ENCODE data around the gene FAM98B. TPM values are rescaled to one million over a fixed set of nuclear protein-coding genes. Genes with fewer than 3 reads are reported as not detected.

FAM98B gene
- total RNA-seq, 1 experiment from 2014 or later, result 8.9 TPM

DNA sequence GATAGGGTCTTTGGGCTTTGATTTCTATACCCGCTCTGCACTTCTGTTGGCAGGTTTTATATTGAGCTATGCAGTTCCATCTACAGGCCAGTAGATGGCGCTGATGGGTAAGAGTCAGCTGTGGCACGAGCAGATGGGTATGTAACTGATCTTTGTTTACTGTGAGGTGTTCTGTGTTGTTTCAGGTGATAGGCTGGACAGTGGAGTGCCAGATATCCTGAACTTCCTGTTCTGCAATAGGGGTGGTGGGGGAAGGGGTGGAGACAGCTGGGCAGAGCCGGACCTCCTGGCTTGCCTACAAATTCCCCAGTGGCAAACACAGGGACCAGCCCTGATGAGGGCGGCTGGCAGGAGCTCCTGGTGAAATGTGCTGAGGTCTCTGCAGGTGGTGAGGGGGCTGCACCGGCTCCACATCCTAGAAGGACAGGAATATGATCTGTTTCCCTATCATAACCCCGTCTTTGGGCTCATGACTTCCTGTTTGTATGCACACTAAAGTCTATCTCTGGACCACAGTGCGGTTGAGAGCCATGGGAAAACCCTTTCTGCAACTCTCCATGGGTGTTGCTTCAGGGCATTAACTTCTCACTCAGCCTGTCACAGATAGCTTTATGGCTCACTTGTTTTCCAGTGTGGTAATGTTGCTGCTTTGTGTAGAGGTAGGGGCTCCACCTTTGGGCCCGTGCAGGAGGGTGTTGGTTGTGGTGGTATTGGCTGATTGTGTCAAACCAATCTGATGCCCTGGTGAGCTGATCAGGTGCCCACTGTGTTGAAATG lies 13.4 kb upstream of the FAM98B start:
- no peak overlapping the region for H3K4me3 ChIP-seq (ENCODE audit: insufficient read depth, low read depth, low read length)
- H3K27me3 ChIP-seq (ENCODE audit: control insufficient read depth, insufficient read depth, low read length), result no peaks in the 10 kb centered on the region
- H3K36me3 ChIP-seq (replicated peaks; ENCODE audit: control insufficient read depth, insufficient read depth, low read length), result no peaks in the 10 kb centered on the region
- peak; percentile 30 for DNase-seq

DNA sequence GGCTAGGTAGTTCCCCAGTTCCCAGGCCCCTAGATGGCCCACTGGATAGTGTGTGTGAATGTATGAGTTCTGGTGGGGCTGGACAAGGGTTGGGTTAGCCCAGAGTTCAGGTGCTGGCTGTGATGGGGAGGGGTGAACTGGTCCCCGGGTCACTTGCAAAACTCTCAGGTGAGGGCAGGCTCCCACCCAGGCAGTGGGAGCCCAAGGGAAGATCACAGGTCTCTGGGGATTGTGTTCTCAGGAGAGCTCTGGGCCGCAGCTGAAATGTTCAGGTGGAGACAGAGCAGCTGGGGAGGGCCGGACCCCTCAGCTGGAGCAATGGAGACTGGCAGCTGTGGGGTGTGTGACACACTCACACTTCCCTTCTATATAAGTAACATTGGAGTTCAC lies 12.8 kb upstream of the FAM98B start:
- no peaks in the 10 kb centered on the region for H3K27me3 ChIP-seq (ENCODE audit: control insufficient read depth, insufficient read depth, low read length)
- no peak overlapping the region for H3K4me3 ChIP-seq (ENCODE audit: insufficient read depth, low read depth, low read length)
- DNase-seq, result no peak

DNA sequence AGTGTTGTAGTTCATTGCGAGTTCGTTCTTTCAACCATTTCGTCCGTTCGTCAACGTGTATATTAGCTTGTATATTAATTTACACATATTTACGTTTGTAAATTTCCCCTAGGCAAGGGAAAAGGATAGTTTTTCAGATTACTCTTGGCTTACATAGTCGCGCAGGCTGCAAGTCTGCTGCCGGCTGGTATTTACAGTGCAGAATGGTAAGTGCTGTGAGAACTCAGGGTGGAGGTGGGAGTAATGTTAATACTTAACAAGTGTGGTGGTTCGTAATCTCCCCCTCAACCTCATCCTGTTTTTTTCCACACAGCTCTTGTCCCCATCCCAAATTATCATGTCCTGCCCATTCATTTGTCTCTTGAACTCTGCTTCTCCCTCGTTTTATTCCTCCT lies 766 bp downstream of the FAM98B start:
- Histone ChIP-seq H3K4me3 (ENCODE audit: insufficient read depth, low read depth, low read length) (peak overlapping the region; percentile 94), H3K27me3 (ENCODE audit: control insufficient read depth, insufficient read depth, low read length) (no peaks in the 10 kb centered on the region), H3K36me3 (replicated peaks; ENCODE audit: control insufficient read depth, insufficient read depth, low read length) (no peaks in the 10 kb centered on the region)
- DNase-seq, result peak; percentile 14

More for the DNA sequence above, 12.8 kb upstream of the FAM98B start:
- no peaks in the 10 kb centered on the region for H3K36me3 ChIP-seq (replicated peaks; ENCODE audit: control insufficient read depth, insufficient read depth, low read length)

DNA sequence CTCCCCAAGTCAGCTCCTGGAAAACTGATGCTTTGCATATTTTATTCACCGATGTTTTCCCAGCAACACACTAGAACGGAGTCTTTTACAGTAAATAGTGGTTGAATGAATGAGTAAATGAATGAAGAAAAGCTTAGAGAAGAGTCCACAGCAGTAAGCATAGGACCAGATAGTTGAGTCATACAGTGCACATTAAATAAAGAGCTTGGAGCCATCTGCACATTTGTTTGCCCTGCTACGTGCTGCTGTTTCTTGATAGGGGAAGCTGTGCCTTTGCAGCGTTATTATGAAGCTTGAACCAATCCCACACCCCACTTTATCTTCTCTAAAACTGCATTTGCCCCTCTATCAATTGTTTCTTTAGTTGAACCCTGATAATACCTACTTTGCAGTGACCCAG lies 1.2 kb downstream of the FAM98B start:
- peak overlapping the region; percentile 94 for H3K4me3 ChIP-seq (ENCODE audit: insufficient read depth, low read depth, low read length)
- H3K36me3 ChIP-seq (replicated peaks; ENCODE audit: control insufficient read depth, insufficient read depth, low read length), result no peaks in the 10 kb centered on the region
- no peaks in the 10 kb centered on the region for H3K27me3 ChIP-seq (ENCODE audit: control insufficient read depth, insufficient read depth, low read length)
- no peak for DNase-seq

DNA sequence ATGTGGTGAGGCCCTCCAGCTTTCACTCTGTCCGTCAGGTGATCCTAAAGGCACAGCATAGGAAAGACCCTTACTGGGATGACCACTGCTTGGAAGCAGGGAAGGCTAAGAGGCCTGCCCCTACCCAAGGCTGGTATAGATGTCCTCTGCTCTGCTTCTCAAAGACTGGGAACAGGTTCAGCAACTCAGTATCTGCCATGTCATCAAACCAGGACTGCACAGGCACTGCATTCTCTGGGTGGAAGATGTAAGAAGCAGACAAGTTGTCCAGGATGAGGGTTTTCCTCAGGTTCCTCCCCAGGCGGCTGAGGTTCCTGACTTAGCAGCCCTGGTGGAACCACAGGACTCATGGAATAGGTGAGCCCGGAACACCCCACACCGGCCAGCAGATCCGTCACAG lies 4.7 kb downstream of the FAM98B start:
- DNase-seq, result no peak
- Histone ChIP-seq H3K27me3 (ENCODE audit: control insufficient read depth, insufficient read depth, low read length) (no peaks in the 10 kb centered on the region), H3K36me3 (replicated peaks; ENCODE audit: control insufficient read depth, insufficient read depth, low read length) (no peaks in the 10 kb centered on the region; the same call in 1 of the 2 replicates), H3K4me3 (ENCODE audit: insufficient read depth, low read depth, low read length) (no peak overlapping the region)

DNA sequence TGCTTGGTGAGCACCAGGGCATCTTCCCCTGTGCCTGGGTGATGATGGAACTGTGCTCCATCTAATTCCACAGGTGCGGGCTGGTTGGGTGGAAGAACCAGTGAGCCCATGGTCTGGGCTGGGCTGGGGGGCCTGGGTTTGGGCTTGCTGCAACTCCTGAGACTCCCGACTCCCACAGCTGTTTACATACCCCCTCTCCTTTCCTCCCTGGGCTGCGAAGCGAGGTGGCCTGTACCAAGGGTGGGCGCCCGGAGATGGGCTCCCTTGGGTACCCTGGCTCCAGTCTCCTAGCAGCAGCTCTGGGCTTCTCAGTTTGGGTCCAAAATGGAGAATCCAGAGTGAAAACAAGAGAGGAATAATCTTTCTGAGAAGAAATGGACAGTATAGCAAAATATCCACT lies 5.6 kb downstream of the FAM98B start:
- Histone ChIP-seq H3K36me3 (replicated peaks; ENCODE audit: control insufficient read depth, insufficient read depth, low read length) (no peaks in the 10 kb centered on the region; the same call in 1 of the 2 replicates), H3K27me3 (ENCODE audit: control insufficient read depth, insufficient read depth, low read length) (no peaks in the 10 kb centered on the region), H3K4me3 (ENCODE audit: insufficient read depth, low read depth, low read length) (no peak overlapping the region)
- DNase-seq, result no peak

DNA sequence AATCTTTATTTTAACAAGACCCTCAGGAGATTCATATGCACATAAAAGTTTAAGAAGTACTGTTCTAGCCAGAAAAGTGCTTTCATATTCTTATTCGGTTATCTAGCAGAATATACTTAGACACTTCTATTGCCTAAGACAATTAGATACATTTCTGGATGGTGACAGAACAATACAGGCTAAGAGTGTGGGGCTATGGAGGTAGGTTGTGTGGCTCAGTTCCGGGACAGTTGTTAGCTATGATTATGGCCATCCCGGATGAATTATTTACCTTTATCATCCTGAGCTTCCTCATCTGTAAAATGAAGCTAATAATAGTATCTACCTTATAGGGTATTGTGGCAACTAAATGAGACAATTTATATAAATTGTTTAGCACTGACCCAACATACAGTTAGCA lies 6.6 kb downstream of the FAM98B start:
- Histone ChIP-seq H3K36me3 (replicated peaks; ENCODE audit: control insufficient read depth, insufficient read depth, low read length) (no peaks in the 10 kb centered on the region; the same call in 1 of the 2 replicates), H3K4me3 (ENCODE audit: insufficient read depth, low read depth, low read length) (no peak overlapping the region), H3K27me3 (ENCODE audit: control insufficient read depth, insufficient read depth, low read length) (no peaks in the 10 kb centered on the region)
- DNase-seq, result no peak

DNA sequence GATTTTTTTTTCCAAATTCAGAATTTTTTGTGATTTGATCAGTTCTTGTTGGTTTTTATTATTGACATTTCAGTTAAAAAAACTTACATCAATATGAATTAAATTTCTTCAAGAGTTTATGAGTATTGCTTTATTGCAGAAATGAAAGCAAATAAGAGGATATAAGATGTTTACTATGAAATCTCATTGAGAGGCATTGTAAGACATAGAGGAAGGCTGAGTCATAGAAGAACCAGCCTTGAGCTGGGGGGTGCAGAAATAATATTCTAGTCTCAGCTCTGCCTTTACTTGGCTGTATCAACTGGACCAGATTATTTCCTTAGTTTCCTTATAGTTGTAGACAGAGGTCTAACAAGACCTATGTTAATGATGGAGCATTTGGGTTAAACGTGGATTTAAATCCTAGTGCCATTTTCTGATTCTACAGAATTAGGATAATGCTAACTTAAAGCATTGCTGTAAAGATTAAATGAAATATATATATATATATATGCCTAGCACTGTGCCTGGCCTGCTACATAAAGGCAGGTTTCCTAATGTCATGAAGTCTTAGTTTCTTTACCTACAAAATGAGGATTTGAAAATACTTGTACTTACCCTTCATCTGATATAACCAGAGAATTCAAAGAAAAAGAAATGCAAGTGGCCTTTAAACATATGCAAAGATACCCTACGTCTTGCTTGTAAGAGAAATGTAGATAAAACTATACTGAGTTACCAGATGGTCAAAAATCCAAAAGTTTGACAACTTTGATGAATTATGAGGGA lies 7.3 kb downstream of the FAM98B start:
- no peak for DNase-seq
- Histone ChIP-seq H3K27me3 (ENCODE audit: control insufficient read depth, insufficient read depth, low read length) (no peaks in the 10 kb centered on the region), H3K4me3 (ENCODE audit: insufficient read depth, low read depth, low read length) (no peak overlapping the region), H3K36me3 (replicated peaks; ENCODE audit: control insufficient read depth, insufficient read depth, low read length) (no peaks in the 10 kb centered on the region; the same call in 1 of the 2 replicates)

DNA sequence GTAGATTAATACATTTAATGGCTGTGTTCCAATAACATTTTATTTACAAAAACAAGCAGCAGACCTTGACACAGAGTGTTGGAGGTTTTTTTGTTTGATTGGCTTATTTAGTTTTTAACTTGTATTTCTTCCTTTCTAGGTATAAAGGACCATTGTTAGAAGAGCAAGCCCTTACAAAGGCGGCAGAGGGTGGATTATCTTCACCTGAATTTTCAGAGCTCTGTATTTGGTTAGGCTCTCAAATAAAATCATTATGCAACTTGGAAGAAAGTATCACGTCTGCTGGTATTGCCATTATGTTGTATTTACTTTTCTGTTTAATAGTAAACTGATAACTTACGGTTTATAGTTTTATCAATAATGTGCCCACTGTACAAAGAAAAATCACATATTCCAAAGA lies 10.0 kb downstream of the FAM98B start:
- no peak for DNase-seq
- Histone ChIP-seq H3K4me3 (ENCODE audit: insufficient read depth, low read depth, low read length) (no peak overlapping the region), H3K36me3 (replicated peaks; ENCODE audit: control insufficient read depth, insufficient read depth, low read length) (no peaks in the 10 kb centered on the region; the same call in 1 of the 2 replicates), H3K27me3 (ENCODE audit: control insufficient read depth, insufficient read depth, low read length) (no peaks in the 10 kb centered on the region)

DNA sequence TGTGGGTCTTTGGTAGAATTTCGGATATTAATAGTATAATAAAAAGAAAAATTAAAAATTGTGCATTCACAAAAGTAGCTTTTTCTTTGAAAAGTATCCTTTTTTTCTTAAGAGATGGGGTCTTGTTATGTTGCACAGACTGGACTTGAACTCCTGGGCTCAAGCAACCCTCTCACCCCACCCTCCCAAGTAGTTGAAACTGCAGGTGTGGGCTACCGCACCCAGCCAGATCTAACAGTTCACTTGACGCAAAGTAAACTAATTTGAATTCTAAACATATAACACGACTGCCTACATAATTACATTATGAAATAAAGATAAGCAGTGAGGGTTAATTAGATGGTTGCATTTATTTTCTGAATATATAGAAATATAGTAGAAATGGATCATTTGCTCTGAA lies 10.7 kb downstream of the FAM98B start:
- Histone ChIP-seq H3K27me3 (ENCODE audit: control insufficient read depth, insufficient read depth, low read length) (no peaks in the 10 kb centered on the region), H3K4me3 (ENCODE audit: insufficient read depth, low read depth, low read length) (no peak overlapping the region), H3K36me3 (replicated peaks; ENCODE audit: control insufficient read depth, insufficient read depth, low read length) (no peaks in the 10 kb centered on the region; the same call in 1 of the 2 replicates)
- DNase-seq, result no peak

DNA sequence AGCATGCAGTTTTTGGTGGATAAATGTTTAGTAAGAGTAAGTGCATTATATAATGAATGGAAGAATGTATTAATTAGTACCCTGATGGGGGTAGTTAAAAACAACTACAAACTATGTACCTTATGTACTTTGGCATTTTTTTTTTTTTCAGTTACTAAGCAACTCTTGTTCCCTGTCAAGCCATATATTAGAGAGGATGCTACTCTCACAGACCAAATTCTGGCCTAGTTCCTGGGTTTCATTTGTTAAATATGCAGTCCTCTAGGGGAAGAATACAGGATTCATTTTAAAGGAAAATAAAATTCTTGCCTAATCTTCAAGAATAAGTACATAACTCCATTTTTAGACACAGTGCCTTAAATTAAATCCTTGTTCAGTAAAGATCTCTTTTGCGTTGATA lies 16.9 kb downstream of the FAM98B start:
- Histone ChIP-seq H3K27me3 (ENCODE audit: control insufficient read depth, insufficient read depth, low read length) (no peaks in the 10 kb centered on the region), H3K4me3 (ENCODE audit: insufficient read depth, low read depth, low read length) (no peak overlapping the region), H3K36me3 (replicated peaks; ENCODE audit: control insufficient read depth, insufficient read depth, low read length) (peaks cover 5% of the 10 kb centered on the region)
- no peak for DNase-seq

DNA sequence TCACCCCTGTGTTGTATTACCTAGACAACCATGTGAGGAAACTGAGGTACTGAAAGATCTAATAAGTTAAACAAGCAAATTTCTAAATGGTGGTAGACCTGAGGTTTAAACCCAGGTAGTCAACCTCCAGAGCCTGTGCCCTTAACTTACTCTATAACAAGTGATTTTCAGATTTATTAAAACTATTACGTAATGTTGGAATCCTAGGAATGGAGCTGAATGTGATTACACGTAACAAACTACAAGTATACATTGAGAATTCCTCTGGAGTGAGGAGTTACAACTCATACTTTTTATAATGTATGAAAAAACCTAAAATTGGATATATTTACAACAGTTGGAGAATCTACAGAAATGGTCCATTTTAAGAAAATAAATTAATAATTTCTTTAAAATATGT lies 18.0 kb downstream of the FAM98B start:
- Histone ChIP-seq H3K36me3 (replicated peaks; ENCODE audit: control insufficient read depth, insufficient read depth, low read length) (peaks cover 5% of the 10 kb centered on the region), H3K27me3 (ENCODE audit: control insufficient read depth, insufficient read depth, low read length) (no peaks in the 10 kb centered on the region), H3K4me3 (ENCODE audit: insufficient read depth, low read depth, low read length) (no peak overlapping the region)
- no peak for DNase-seq

DNA sequence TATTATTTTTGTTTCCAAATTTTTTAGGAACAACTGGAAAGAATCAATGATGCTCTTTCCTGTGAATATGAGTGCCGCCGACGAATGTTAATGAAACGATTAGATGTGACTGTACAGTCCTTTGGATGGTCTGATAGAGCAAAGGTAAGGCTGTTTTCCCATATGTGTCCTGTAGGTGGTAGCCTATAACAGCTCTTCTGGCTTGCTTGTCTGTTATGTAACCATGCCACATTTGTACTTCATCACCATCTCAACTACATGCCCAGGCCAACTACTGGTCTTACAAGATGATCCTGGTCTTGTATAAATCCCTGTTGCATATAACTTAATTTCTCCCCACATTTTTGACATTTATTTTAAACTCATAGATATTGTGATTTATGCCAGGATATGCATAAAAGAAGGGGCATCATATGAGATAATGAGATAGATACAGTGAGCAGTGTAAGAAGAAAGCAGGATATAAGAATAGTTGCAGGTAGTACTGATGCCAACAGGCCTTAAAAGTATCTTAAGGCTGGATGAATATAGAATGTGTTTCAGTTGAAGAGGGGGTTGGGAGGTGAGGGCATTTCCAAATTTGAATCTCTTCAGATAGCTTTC lies 20.3 kb downstream of the FAM98B start:
- Histone ChIP-seq H3K4me3 (ENCODE audit: insufficient read depth, low read depth, low read length) (no peak overlapping the region), H3K27me3 (ENCODE audit: control insufficient read depth, insufficient read depth, low read length) (no peaks in the 10 kb centered on the region), H3K36me3 (replicated peaks; ENCODE audit: control insufficient read depth, insufficient read depth, low read length) (peaks cover 5% of the 10 kb centered on the region)
- peak; percentile 44 for DNase-seq

DNA sequence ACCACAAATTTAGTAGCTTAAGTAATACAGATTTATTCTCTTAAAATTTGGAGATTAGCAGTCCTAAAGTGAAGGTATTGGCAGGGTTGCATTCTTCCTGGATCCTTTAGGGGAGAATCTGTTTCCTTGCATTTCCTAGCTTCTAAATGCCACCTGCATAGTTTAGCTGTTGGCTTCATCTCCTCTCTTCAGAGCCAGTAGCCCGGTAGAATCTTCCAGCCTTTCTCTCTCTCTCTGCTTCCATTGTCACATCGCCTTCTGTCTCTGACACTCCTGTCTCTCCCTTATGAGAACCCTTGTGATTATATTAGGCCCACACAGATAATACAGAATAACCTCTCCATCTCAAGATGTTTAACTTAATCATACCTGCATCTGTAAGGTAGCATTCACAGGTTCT lies 21.4 kb downstream of the FAM98B start:
- no peak for DNase-seq
- Histone ChIP-seq H3K36me3 (replicated peaks; ENCODE audit: control insufficient read depth, insufficient read depth, low read length) (peaks cover 5% of the 10 kb centered on the region), H3K27me3 (ENCODE audit: control insufficient read depth, insufficient read depth, low read length) (no peaks in the 10 kb centered on the region), H3K4me3 (ENCODE audit: insufficient read depth, low read depth, low read length) (no peak overlapping the region)

DNA sequence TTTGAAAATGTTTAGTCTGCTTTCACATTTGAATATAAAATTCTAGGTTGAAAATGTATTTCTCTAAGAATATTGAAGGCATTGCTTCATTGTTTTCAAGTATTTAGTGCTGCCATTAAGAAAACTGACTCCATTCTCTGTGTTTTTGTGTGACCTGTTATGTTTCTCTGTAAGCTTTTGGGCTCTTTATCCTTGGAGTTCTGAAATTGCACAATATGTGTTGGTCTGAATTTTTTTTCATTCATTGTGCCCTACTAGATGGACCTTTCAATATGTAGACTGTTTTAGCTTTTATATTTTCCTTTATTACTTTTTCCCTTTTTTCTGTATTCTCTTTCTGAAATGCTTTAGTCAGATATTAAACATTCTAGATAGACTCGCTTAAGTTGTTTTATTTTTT lies 22.2 kb downstream of the FAM98B start:
- no peak for DNase-seq
- H3K36me3 ChIP-seq (replicated peaks; ENCODE audit: control insufficient read depth, insufficient read depth, low read length), result peaks cover 5% of the 10 kb centered on the region
- H3K27me3 ChIP-seq (ENCODE audit: control insufficient read depth, insufficient read depth, low read length), result no peaks in the 10 kb centered on the region
- H3K4me3 ChIP-seq (ENCODE audit: insufficient read depth, low read depth, low read length), result no peak overlapping the region
